GM23338 (cell line): Measurements from ENCODE around the gene MICA. TPM values are rescaled to one million over a fixed set of nuclear protein-coding genes. Genes with fewer than 3 reads are reported as not detected.
A peak's percentile ranks its signal among the peaks of the same experiment; 100 is the strongest.
"Not testable (repeated sequence)": the region's sequence is repeated elsewhere in the genome, so short reads cannot be mapped to it uniquely, and the experiment has no call there.

ENCODE experiments used
- ATAC-seq: fragments of 200-7000 bp; cut with Tn5 transposase; 3 replicates; pipeline ENCODE4 v1.9.1; 2020
- DNase-seq: peaks from one replicate; pipeline ENCODE4 v3.0.0-alpha.2; 2015; ENCODE audit warnings: low spot score
- H2AFZ ChIP-seq: fragments of 200-600 bp; sonication (generic); 2 replicates; pipeline ENCODE4 v1.8.0; 2016; ENCODE audit warnings: antibody characterized with exemption, mild to moderate bottlenecking, moderate library complexity
- H3F3A ChIP-seq: fragments of 200-600 bp; sonication (generic); replicated peaks from 2 replicates; pipeline ENCODE4 v1.8.0; 2017; ENCODE audit warnings: antibody characterized with exemption, mixed run types, low read depth
- H3K27ac ChIP-seq: fragments of 200-600 bp; sonication (generic); 2 replicates; pipeline ENCODE4 v1.6.1; 2016; ENCODE audit warnings: low read depth
- H3K27me3 ChIP-seq: fragments of 200-600 bp; sonication (generic); 2 replicates; pipeline ENCODE4 v1.8.0; 2016; ENCODE audit warnings: mild to moderate bottlenecking, mixed run types, moderate library complexity; ENCODE audit not compliant: insufficient read depth
- H3K36me3 ChIP-seq: fragments of 200-600 bp; sonication (generic); 2 replicates; pipeline ENCODE4 v1.8.0; 2016; ENCODE audit warnings: mild to moderate bottlenecking; ENCODE audit not compliant: insufficient read depth
- H3K4me1 ChIP-seq: fragments of 200-600 bp; sonication (generic); 2 replicates; pipeline ENCODE4 v1.8.0; 2016; ENCODE audit warnings: mild to moderate bottlenecking, moderate library complexity; ENCODE audit not compliant: insufficient read depth
- H3K4me2 ChIP-seq: fragments of 200-600 bp; sonication (generic); 2 replicates; pipeline ENCODE4 v1.7.1; 2017; ENCODE audit warnings: mixed run types
- H3K4me3 ChIP-seq: fragments of 200-600 bp; sonication (generic); 2 replicates; pipeline ENCODE4 v1.6.1; 2016; ENCODE audit warnings: mixed run types
- H3K79me2 ChIP-seq: fragments of 200-600 bp; sonication (generic); replicated peaks from 2 replicates; pipeline ENCODE4 v1.8.0; 2017; ENCODE audit warnings: mild to moderate bottlenecking; ENCODE audit not compliant: insufficient read depth
- H3K9me2 ChIP-seq: fragments of 200-600 bp; sonication (generic); 2 replicates; pipeline ENCODE4 v1.8.0; 2017; ENCODE audit not compliant: insufficient read depth
- H4K20me1 ChIP-seq: fragments of 200-600 bp; sonication (generic); replicated peaks from 2 replicates; pipeline ENCODE4 v1.8.0; 2017; ENCODE audit warnings: mild to moderate bottlenecking; ENCODE audit not compliant: insufficient read depth
- H3K27ac Mint-ChIP-seq: 2 replicates; pipeline ENCODE4 v1.8.0; 2020; ENCODE audit warnings: inconsistent platforms, mild to moderate bottlenecking, moderate library complexity, mixed read lengths
- H3K27me3 Mint-ChIP-seq: 3 replicates; pipeline ENCODE4 v1.8.0; 2022; ENCODE audit warnings: low read depth, mild to moderate bottlenecking, moderate library complexity, mixed read lengths, inconsistent platforms; ENCODE audit not compliant: insufficient read depth, poor library complexity
- H3K36me3 Mint-ChIP-seq: 3 replicates; pipeline ENCODE4 v1.8.0; 2021; ENCODE audit warnings: low read depth, mild to moderate bottlenecking, inconsistent platforms, moderate library complexity, mixed read lengths
- H3K4me1 Mint-ChIP-seq: 3 replicates; pipeline ENCODE4 v1.8.0; 2020; ENCODE audit warnings: mild to moderate bottlenecking, inconsistent platforms, mixed read lengths
- H3K4me3 Mint-ChIP-seq: 3 replicates; pipeline ENCODE4 v1.8.0; 2021; ENCODE audit warnings: moderate library complexity, mild to moderate bottlenecking, inconsistent platforms, mixed read lengths
- H3K9me3 Mint-ChIP-seq: 3 replicates; pipeline ENCODE4 v1.8.0; 2020; ENCODE audit warnings: moderate library complexity, mild to moderate bottlenecking, inconsistent platforms, mixed read lengths
- EZH2phosphoT487 ChIP-seq: fragments of 200-600 bp; sonication (generic); IDR thresholded peaks from one replicate; pipeline ENCODE4 v1.8.1; 2018; ENCODE audit warnings: antibody characterized with exemption; ENCODE audit not compliant: unreplicated experiment
- JUNB ChIP-seq: IDR thresholded peaks from one replicate; pipeline ENCODE4 v1.6.1; 2016; ENCODE audit warnings: antibody characterized with exemption; ENCODE audit not compliant: unreplicated experiment
- NANOG ChIP-seq: IDR thresholded peaks from 2 replicates; pipeline ENCODE4 v1.6.1; 2016; ENCODE audit warnings: antibody characterized with exemption, borderline replicate concordance
- polyA plus RNA-seq: library from polyadenylated mRNA; unstranded; fragments of >200 nt; fragmentation: Nextera tagmentation; extraction: Ambion mirVana; gene quantifications from 2 replicates; pipeline ENCODE4 v1.2.1, GENCODE V29; 2016
- total RNA-seq: library from RNA; depleted of rRNA; stranded (reverse); fragments of >200 nt; shearing (Covaris generic); gene quantifications from 2 replicates; pipeline ENCODE4 v1.2.3, GENCODE V29; 2014
- TF ChIP-seq, protein P1 (sequence below): fragments of 250-450 bp; sonication (Bioruptor Pico); IDR thresholded peaks from 2 replicates; pipeline ENCODE4 v1.5.0; 2020; ENCODE audit warnings: mild to moderate bottlenecking, moderate library complexity
- TF ChIP-seq, protein P2 (sequence below): IDR thresholded peaks from 2 replicates; pipeline ENCODE4 v1.6.1; 2016; ENCODE audit warnings: antibody characterized with exemption

MICA gene
- total and polyA plus RNA-seq, 2 experiments from 2014 or later: 13.4 to 22.7 TPM

DNA sequence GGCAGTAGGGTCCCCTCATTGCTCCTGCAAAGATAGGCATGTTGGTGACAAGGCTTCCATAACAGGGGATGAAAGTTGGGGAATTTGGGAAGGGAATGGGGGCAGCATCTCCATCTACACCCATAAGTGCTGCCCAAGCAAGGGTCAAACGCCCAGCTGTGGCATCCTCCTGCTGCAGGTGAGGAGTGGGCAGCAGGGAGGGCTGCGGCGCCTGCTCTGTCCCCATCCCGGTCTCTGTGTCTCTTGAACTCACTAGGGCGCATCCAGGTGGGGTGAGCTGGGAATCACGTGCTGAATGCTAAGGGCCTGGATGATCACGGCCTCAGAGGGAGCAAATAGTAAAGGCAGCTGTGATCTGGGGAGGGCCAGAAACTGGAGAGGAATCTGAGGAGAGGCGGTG, 9.1 kb downstream of the MICA start (continued):
- TF ChIP-seq, protein P1, sequence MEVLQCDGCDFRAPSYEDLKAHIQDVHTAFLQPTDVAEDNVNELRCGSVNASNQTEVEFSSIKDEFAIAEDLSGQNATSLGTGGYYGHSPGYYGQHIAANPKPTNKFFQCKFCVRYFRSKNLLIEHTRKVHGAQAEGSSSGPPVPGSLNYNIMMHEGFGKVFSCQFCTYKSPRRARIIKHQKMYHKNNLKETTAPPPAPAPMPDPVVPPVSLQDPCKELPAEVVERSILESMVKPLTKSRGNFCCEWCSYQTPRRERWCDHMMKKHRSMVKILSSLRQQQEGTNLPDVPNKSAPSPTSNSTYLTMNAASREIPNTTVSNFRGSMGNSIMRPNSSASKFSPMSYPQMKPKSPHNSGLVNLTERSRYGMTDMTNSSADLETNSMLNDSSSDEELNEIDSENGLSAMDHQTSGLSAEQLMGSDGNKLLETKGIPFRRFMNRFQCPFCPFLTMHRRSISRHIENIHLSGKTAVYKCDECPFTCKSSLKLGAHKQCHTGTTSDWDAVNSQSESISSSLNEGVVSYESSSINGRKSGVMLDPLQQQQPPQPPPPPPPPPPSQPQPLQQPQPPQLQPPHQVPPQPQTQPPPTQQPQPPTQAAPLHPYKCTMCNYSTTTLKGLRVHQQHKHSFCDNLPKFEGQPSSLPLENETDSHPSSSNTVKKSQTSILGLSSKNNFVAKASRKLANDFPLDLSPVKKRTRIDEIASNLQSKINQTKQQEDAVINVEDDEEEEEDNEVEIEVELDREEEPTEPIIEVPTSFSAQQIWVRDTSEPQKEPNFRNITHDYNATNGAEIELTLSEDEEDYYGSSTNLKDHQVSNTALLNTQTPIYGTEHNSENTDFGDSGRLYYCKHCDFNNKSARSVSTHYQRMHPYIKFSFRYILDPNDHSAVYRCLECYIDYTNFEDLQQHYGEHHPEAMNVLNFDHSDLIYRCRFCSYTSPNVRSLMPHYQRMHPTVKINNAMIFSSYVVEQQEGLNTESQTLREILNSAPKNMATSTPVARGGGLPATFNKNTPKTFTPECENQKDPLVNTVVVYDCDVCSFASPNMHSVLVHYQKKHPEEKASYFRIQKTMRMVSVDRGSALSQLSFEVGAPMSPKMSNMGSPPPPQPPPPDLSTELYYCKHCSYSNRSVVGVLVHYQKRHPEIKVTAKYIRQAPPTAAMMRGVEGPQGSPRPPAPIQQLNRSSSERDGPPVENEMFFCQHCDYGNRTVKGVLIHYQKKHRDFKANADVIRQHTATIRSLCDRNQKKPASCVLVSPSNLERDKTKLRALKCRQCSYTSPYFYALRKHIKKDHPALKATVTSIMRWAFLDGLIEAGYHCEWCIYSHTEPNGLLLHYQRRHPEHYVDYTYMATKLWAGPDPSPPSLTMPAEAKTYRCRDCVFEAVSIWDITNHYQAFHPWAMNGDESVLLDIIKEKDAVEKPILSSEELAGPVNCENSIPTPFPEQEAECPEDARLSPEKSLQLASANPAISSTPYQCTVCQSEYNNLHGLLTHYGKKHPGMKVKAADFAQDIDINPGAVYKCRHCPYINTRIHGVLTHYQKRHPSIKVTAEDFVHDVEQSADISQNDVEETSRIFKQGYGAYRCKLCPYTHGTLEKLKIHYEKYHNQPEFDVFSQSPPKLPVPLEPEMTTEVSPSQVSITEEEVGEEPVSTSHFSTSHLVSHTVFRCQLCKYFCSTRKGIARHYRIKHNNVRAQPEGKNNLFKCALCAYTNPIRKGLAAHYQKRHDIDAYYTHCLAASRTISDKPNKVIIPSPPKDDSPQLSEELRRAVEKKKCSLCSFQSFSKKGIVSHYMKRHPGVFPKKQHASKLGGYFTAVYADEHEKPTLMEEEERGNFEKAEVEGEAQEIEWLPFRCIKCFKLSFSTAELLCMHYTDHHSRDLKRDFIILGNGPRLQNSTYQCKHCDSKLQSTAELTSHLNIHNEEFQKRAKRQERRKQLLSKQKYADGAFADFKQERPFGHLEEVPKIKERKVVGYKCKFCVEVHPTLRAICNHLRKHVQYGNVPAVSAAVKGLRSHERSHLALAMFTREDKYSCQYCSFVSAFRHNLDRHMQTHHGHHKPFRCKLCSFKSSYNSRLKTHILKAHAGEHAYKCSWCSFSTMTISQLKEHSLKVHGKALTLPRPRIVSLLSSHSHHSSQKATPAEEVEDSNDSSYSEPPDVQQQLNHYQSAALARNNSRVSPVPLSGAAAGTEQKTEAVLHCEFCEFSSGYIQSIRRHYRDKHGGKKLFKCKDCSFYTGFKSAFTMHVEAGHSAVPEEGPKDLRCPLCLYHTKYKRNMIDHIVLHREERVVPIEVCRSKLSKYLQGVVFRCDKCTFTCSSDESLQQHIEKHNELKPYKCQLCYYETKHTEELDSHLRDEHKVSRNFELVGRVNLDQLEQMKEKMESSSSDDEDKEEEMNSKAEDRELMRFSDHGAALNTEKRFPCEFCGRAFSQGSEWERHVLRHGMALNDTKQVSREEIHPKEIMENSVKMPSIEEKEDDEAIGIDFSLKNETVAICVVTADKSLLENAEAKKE (CRISPR knock-in tag): no peak
- TF ChIP-seq, protein P2, sequence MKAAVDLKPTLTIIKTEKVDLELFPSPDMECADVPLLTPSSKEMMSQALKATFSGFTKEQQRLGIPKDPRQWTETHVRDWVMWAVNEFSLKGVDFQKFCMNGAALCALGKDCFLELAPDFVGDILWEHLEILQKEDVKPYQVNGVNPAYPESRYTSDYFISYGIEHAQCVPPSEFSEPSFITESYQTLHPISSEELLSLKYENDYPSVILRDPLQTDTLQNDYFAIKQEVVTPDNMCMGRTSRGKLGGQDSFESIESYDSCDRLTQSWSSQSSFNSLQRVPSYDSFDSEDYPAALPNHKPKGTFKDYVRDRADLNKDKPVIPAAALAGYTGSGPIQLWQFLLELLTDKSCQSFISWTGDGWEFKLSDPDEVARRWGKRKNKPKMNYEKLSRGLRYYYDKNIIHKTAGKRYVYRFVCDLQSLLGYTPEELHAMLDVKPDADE: no peak
- TF ChIP-seq JUNB (no peak), EZH2phosphoT487 (no peak), NANOG (no peak)

DNA sequence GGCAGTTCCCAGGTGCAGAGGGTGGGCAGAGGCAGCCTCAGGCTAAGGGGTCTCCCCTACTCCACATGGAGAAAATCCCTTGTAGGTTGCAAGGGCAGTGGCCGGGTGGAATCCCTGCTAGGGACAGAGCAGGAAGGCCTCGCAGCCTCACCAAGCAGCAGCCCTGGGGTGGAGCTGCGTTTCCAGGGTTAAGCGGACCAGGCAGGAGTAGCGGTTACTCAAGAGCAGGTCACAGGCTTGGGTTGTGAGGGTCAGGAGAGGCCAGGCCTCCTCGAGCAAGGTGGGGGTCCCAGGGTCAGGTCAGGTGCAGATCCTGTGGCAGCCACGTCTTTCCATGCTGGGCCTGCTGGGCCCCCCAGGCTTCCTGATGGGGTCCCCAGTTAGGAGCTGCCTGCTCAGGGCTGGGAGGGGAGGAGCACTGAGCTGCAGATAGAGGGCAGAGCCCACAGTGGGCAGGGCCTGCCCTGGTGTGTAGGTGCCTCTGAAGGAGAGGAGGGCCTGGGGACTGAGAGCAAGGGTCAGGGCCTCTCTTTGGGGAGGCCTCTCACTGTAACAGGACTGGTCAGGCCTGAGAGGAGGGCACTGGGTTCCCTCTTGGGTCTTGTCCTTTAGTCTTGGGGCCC, 10.9 kb downstream of the MICA start:
- peak; percentile 30; the same call in 2 of the 3 replicates for ATAC-seq
- H3K4me3 ChIP-seq, DNase-seq, H2AFZ ChIP-seq, H4K20me1 ChIP-seq, H3K27me3 Mint-ChIP-seq, H3K4me1 Mint-ChIP-seq, H3K79me2 ChIP-seq, H3K4me2 ChIP-seq, H3K4me1 ChIP-seq, H3K27me3 ChIP-seq, H3K9me2 ChIP-seq, H3K27ac ChIP-seq, H3K9me3 Mint-ChIP-seq, H3K4me3 Mint-ChIP-seq, H3F3A ChIP-seq: not testable (repeated sequence)
- H3K27ac Mint-ChIP-seq: peak overlapping the region; percentile 11; the same call in 1 of the 2 replicates
- peaks cover 44% of the 10 kb centered on the region for H3K36me3 Mint-ChIP-seq
- peaks cover 13% of the 10 kb centered on the region for H3K36me3 ChIP-seq
